HG03025 (cell line): ENCODE measurements around the gene PLA2G12B.
"Not testable (repeated sequence)": the region's sequence is repeated elsewhere in the genome, so short reads cannot be mapped to it uniquely, and the experiment has no call there.

ENCODE experiments used
- ATAC-seq: cut with Tn5 transposase; IDR thresholded peaks from one replicate; pipeline ENCODE4 v1.9.1; 2021; ENCODE audit warnings: mild to moderate bottlenecking, moderate library complexity; ENCODE audit not compliant: unreplicated experiment, low FRiP score

Gene PLA2G12B

DNA sequence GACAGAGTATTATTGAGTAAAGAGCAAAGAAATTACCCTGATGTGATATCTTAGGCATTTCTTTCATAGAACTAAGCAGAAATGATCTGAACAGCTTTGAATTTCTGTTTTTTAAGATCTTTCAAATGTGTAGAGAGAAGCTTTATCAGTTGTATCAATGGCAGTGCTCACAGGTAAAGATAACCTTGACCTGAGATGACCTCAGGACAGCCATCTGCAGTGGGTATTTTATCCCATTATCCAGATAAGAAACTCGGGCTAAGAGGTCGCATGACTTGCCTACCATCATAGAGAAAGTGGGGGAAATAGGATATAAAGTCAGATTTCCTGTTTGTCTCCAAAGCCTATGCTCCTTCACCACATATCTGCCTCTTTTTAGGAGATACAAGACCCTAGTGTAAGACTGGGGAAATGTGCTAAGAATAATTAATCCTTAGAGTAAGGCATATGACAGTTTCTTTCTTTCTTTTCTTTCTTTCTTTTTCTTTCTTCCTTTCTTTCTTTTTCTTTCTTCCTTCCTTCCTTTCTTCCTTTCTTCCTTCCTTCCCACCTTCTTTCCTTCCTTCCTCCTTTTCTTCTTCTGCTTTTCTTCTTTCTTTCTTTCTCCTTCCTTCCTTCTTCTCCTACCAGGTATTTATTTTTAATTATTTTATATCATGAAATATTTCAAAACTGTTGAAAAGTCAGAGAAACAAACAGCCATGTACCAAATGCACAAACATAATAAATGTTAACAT is 10.9 kb downstream of the PLA2G12B start:
- ATAC-seq = no peak

DNA sequence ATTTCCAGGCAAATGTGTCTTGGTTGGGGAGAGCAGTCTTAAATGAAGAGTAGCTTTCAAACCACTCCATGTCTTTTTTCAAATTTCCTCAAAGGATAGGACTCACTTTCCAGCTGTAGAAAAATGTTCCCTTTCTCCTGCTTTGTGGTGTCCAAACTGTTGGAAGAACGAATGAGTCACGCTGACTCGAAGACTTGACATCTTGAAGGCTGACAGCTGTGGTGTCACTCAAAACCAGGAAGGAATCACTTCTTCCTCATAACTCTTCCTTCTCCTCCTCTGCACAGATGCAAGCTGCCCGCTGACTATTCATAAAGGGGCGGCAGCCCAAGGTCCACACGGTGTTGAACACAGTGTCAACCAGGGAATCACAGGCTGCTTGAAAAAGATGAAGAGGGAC is 19.2 kb downstream of the PLA2G12B start:
- no peak for ATAC-seq

DNA sequence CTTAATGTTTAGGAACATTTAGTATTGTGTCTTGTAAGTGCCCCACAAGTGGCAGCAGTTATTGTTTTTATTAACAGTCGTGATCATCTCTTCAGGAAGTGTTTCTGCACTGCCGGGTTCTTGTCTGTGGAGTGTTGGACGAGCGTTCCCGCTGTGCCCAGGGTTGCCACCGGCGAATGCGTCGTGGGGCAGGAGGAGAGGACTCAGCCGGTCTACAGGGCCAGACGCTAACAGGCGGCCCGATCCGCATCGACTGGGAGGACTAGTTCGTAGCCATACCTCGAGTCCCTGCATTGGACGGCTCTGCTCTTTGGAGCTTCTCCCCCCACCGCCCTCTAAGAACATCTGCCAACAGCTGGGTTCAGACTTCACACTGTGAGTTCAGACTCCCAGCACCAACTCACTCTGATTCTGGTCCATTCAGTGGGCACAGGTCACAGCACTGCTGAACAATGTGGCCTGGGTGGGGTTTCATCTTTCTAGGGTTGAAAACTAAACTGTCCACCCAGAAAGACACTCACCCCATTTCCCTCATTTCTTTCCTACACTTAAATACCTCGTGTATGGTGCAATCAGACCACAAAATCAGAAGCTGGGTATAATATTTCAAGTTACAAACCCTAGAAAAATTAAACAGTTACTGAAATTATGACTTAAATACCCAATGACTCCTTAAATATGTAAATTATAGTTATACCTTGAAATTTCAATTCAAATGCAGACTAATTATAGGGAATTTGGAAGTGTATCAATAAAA is 22.2 kb downstream of the PLA2G12B start:
- no peak for ATAC-seq

DNA sequence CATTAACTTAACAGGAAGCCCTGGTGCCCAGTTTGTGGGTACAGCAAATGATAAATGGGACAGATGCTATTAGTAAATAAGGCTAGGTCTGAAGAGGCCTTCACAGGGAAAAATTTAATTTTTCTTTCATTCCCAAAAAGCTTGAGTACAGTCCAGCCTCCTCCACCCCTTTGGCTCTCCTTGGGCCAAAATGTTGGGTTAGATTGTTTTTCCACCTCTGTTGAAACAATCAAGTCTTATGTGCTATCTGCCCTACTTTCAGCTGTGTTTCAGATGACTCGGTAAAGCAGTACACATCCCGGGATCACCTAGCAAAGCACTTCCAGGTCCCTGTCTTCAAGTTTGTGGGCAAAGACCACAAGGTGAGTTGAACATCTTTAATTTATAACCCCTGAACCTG is 24.3 kb downstream of the PLA2G12B start:
- ATAC-seq = no peak

DNA sequence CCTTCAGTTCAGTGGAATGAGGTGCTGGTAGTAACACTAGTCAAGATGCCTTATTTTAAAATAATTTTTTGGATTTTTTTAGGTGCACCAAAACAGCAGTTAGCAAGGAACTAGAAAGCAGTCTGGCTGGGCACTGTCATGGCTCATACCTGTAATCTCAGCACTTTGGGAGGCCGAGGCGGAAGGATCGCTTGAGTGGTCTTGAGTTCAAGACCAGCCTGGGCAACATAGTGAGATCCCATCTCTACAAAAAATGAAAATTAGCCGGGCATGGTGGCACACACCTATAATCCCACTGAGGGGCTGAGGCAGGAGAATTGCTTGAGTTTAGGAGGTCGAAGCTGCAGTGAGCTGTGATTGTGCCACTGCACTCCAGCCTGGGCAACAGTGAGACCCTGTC is 25.8 kb downstream of the PLA2G12B start:
- ATAC-seq = no peak

GRCh38 chr10:72927485-72927884 is 27.1 kb downstream of the PLA2G12B start:
- no peak for ATAC-seq

- ATAC-seq = no peak
These were observed 28.6 kb downstream of the PLA2G12B start for GRCh38 chr10:72925951-72926465.

DNA sequence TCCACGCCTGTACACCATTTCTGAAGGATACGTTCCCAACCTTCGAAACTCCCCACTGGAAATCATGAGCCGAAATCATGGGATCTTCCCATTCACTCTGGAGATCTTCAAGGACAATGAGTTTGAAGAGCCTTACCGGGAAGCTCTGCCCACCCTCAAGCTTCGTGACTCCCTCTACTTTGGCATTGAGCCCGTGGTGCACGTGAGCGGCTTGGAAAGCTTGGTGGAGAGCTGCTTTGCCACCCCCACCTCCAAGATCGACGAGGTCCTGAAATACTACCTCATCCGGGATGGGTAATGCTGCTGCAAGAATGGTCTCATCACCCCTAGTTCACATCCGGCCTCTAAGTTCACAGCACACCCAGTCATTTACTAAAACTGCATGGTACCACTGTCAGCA is 30.3 kb downstream of the PLA2G12B start:
- ATAC-seq = no peak

DNA sequence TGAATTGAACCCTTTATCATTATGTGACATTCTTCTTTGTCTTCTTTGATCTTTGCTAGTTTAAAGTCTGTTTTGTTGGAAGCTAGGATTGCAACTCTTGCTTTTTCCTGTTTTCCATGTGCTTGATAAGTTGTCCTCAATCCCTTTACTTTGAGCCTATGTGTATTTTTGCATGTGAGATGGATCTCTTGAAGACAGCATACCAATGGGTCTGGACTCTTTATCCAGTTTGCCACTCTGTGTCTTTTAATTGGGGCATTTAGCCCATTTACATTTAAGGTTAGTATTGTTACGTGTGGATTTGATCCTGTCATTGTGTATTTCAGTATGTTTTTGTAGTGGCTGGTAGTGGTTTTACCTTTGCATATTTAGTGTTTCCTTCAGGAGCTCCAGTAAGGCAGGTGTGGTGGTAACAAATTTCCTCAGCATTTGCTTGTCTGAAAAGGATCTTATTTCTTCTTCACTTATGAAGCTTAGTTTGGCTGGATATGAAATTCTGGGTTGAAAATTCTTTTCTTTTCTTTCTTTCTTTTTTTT is 33.4 kb downstream of the PLA2G12B start:
- ATAC-seq = not testable (repeated sequence)

GRCh38 chr10:72918352-72918751 is 36.3 kb downstream of the PLA2G12B start:
- no peak for ATAC-seq

DNA sequence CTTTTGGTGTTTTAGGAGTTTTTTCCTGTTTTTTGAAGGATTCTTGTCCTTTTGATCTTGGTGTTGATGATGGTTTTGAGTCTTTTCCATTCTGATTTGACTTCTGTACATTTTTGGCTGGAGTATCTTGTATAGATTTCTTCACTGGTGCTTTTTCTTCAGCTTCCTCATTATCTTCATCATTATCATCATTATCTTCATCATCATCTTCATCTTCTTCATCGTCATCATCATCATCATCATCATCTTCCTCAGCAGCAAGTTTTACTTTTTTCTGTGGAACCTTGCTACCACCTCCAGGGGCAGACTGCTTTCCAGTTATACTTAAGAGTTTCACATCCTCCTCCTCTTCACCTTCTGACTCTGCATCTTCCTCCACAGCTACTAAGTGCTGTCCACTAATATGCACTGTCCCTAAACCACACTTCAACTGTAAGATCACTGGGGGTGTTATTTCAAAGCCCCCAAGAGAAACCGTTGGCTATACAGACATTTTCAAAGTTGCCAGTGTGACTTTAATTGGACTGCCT is 36.7 kb downstream of the PLA2G12B start:
- not testable (repeated sequence) for ATAC-seq

- not testable (repeated sequence) for ATAC-seq
These were observed 37.4 kb downstream of the PLA2G12B start for GRCh38 chr10:72917201-72917600.

DNA sequence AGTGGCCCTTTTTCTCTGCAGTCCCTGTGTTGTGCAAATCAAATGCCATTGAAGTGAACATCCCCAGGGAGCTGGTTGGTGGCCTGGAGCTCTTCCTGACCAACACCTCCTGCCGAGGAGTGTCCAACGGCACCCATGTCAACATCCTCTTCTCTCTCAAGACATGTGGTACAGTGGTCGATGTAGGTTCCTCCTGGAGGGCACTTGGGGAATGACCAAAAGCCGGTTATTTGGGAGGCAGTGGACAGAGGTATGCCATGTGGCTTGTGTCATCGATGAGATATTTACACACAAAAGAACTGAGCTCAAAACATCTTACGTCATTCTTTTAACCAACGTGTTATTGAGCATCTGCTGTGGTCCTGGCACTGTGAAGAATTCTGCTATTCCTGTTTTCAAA is 41.3 kb downstream of the PLA2G12B start:
- ATAC-seq = no peak

GRCh38 chr10:72912736-72913135 is 41.9 kb downstream of the PLA2G12B start:
- no peak for ATAC-seq

GRCh38 chr10:72911758-72912157 is 42.8 kb downstream of the PLA2G12B start:
- ATAC-seq = no peak

- ATAC-seq = no peak
These were observed 43.9 kb downstream of the PLA2G12B start for GRCh38 chr10:72910705-72911104.

GRCh38 chr10:72906446-72906845 is 48.2 kb downstream of the PLA2G12B start:
- ATAC-seq = no peak

- no peak for ATAC-seq
These were observed 49.8 kb downstream of the PLA2G12B start for GRCh38 chr10:72904806-72905205.

DNA sequence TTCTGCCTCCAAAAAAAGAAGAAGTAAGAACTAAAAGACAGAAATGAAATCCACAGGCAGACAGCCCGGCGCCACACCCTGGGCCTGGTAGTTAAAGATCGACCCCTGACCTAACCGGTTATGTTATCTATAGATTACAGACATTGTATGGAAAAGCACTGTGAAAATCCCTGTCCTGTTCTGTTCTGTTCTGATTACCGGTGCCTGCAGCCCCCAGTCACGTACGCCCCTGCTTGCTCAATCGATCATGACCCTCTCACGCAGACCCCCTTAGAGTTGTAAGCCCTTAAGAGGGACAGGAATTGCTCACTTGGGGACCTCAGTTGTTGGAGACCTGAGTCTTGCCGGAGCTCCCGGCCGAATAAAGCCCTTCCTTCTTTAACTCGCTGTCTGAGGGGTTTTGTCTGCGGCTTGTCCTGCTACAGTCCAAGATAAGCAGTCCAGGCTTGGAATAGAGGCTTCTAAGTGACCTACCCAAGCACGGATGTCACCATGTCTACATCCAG is 50.6 kb downstream of the PLA2G12B start:
- not testable (repeated sequence) for ATAC-seq

- ATAC-seq = no peak
These were observed 55.1 kb downstream of the PLA2G12B start for GRCh38 chr10:72899545-72899944.

- ATAC-seq = no peak
These were observed 56.0 kb downstream of the PLA2G12B start for GRCh38 chr10:72898616-72899015.
